ENCODE results near the gene IGF2BP2.

- TF ChIP-seq POLR2A (IDR thresholded peaks at IDR 0.05; ENCODE audit: low read depth, low read length) (no peak), POLR2AphosphoS5 (IDR thresholded peaks at IDR 0.05; ENCODE audit: low read depth, low read length) (no peak), TAF1 (IDR thresholded peaks at IDR 0.05; ENCODE audit: borderline replicate concordance, low read depth, low read length) (no peak)
These were observed 124.9 kb downstream of the IGF2BP2 start for GRCh38 chr3:185699927-185700326.

Measured in GM12892 (cell line).